OCI-LY7 (cell line): ENCODE results near the gene DAP. TPM values are rescaled to one million over a fixed set of nuclear protein-coding genes. Genes with fewer than 3 reads are reported as not detected.
A peak's percentile ranks its signal among the peaks of the same experiment; 100 is the strongest.

ENCODE experiments used
- Bru-seq: library from RNA; stranded (reverse); fragments of 400-500 nt; gene quantifications from one replicate; lab custom pipeline; 2021; lab: Mats Ljungman, UMichigan
- BruChase-seq, 2 experiments: library from RNA; stranded (reverse); fragments of 400-500 nt; gene quantifications; one replicate each; lab custom pipeline; 2021; lab: Mats Ljungman, UMichigan
- BruUV-seq: library from RNA; stranded (reverse); fragments of 400-500 nt; replicated peaks from 2 replicates; lab custom pipeline; 2021; lab: Mats Ljungman, UMichigan
- CTCF ChIA-PET: fragments of 300-600 bp; sonication (Branson Sonifier 250); formaldehyde crosslinking; loops from one replicate; lab custom pipeline; 2022; ENCODE audit warnings: antibody characterized with exemption; ENCODE audit not compliant: unreplicated experiment; lab: Charles Lee
- POLR2A ChIA-PET: fragments of 300-600 bp; sonication (Branson Sonifier 250); formaldehyde crosslinking; loops from one replicate; lab custom pipeline; 2022; ENCODE audit warnings: antibody characterized with exemption; lab: Charles Lee
- DNase-seq: peaks from one replicate; pipeline ENCODE4 v3.0.0-alpha.2; 2015; ENCODE audit warnings: low spot score
- H2AFZ ChIP-seq: fragments of 200-600 bp; sonication (generic), shearing (Covaris generic); 2 replicates; pipeline ENCODE4 v1.6.1; 2014; ENCODE audit warnings: mild to moderate bottlenecking, antibody characterized with exemption, low read length, moderate library complexity
- H3K27ac ChIP-seq: fragments of 200-600 bp; sonication (generic); 2 replicates; pipeline ENCODE4 v1.5.1; 2014; ENCODE audit warnings: mixed run types, low read depth, mild to moderate bottlenecking, moderate library complexity, low read length, inconsistent platforms; ENCODE audit not compliant: poor library complexity, severe bottlenecking
- H3K36me3 ChIP-seq: fragments of 200-600 bp; sonication (generic); 2 replicates; pipeline ENCODE4 v1.6.1; 2014; ENCODE audit warnings: mild to moderate bottlenecking, antibody characterized with exemption, low read length, moderate library complexity, mixed read lengths; ENCODE audit not compliant: insufficient read depth
- H3K4me1 ChIP-seq: fragments of 200-600 bp; sonication (generic); 2 replicates; pipeline ENCODE4 v1.5.1; 2014; ENCODE audit warnings: mild to moderate bottlenecking, low read length; ENCODE audit not compliant: insufficient read depth, poor library complexity, severe bottlenecking
- H3K4me2 ChIP-seq: fragments of 200-600 bp; sonication (generic); 2 replicates; pipeline ENCODE4 v1.6.1; 2014; ENCODE audit warnings: mild to moderate bottlenecking, low read length
- H3K4me3 ChIP-seq: fragments of 200-600 bp; sonication (generic); 2 replicates; pipeline ENCODE4 v1.5.1; 2014; ENCODE audit warnings: mild to moderate bottlenecking, low read depth, low read length; ENCODE audit not compliant: poor library complexity, severe bottlenecking
- H3K79me2 ChIP-seq: fragments of 200-600 bp; sonication (generic); 2 replicates; pipeline ENCODE4 v1.6.1; 2016; ENCODE audit warnings: low read depth, mild to moderate bottlenecking, low read length, moderate library complexity, mixed read lengths; ENCODE audit not compliant: insufficient read depth
- H3K9me2 ChIP-seq: fragments of 200-600 bp; sonication (generic); 2 replicates; pipeline ENCODE4 v1.6.1; 2016; ENCODE audit warnings: mild to moderate bottlenecking, low read length, mixed read lengths; ENCODE audit not compliant: insufficient read depth
- H3K9me3 ChIP-seq: fragments of 200-600 bp; sonication (generic); 2 replicates; pipeline ENCODE4 v1.6.1; 2014; ENCODE audit warnings: mild to moderate bottlenecking, mixed run types, low read length, mixed read lengths
- H4K20me1 ChIP-seq: fragments of 200-600 bp; sonication (generic); 2 replicates; pipeline ENCODE4 v1.6.1; 2014; ENCODE audit warnings: mild to moderate bottlenecking, antibody characterized with exemption, low read length, moderate library complexity, mixed read lengths; ENCODE audit not compliant: insufficient read depth
- EZH2phosphoT487 ChIP-seq: fragments of 200-600 bp; sonication (generic); IDR thresholded peaks from 2 replicates; pipeline ENCODE4 v1.6.1; 2018; ENCODE audit warnings: low read depth, borderline replicate concordance, mild to moderate bottlenecking, mixed run types, antibody characterized with exemption, low read length, moderate library complexity, mixed read lengths
- intact Hi-C: fragments of 100-400 bp; cut with micrococcal nuclease; formaldehyde crosslinking; loops from one replicate; pipeline ENCODE4 v1.10.0; 2022; ENCODE audit not compliant: unreplicated experiment
- long read RNA-seq: library from polyadenylated mRNA; stranded (forward); transcript quantifications from one replicate; pipeline ENCODE4 v2.0.0, GENCODE V29; 2022
- total RNA-seq, 2 experiments: library from RNA; depleted of rRNA in 1 of 2; stranded (reverse); fragments of >200 nt in 1 of 2; shearing (Covaris generic) in 1 of 2; gene quantifications; 2 replicates each; pipeline ENCODE4 v1.2.3, GENCODE V29; 2014 to 2022
- TF ChIP-seq, protein P1 (sequence below): fragments of 200-600 bp; sonication (generic); conservative IDR thresholded peaks from 2 replicates; pipeline ENCODE4 v1.5.1; 2014; ENCODE audit warnings: mild to moderate bottlenecking, antibody characterized with exemption, low read length, moderate library complexity, mixed read lengths

DAP gene, protein sequence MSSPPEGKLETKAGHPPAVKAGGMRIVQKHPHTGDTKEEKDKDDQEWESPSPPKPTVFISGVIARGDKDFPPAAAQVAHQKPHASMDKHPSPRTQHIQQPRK
- total RNA-seq (2014; rRNA removed; shearing (Covaris generic)) (15.9 and 21.5 TPM in 2 replicates), total RNA-seq (2022) (92.4 and 96.1 TPM in 2 replicates), Bru-seq, nascent RNA (percentile 85 among the genes with signal in this experiment), BruChase-seq, experiment 1, labeled RNA remaining after a 6-hour chase (percentile 82 among the genes with signal in this experiment), BruChase-seq, experiment 2, labeled RNA remaining after a 2-hour chase (percentile 79 among the genes with signal in this experiment)
- long read RNA-seq, transcript DAP-201 (4 exons, 2,339 nt), result major isoform, 262 of 296 reads
- long read RNA-seq, partial matches to known transcripts, result 1 of 296 reads
- long read RNA-seq, other reads (novel, unspliced or antisense), result 29 of 296 reads

DNA sequence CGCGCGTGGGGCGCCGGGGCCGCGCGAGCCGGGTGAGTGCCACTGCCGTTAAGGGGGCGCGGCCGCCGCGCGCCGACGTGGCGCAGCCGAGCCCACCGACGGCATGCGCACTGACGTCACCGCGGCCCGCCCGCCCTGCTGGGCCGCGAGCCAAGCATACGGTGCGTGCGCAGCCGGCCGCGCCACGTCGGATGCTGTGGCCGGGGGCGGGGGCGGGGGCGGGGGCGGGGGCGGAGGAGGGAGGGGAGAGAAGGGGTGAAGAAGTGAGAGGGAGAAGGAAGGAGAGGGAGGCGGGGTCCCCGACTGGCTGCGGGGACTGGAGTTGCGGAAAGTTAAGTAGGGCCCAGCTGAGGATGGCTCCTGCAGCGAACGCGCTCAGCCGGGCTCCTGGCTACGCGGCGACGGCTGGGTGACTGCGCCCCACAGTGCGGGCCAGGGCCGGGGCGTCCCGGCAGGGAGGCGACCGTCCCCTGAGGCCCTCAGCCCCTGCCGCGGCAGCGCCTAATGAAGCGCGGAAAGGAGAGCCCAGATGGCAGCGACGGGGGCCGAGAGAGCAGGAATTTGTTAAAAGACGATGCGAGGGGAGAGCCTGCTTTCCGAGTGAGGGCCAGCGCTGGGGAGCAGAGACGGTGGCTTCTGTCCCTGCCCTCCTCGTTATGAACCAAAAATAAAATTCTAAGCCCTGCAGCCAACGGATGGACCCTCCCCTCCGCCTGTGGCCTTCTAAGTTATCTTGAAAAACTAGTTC lies at the start of gene DAP:
Gene DAP (minus strand): TSS at position 50 of the 748 bp plus-strand sequence. CDS start 166 bp downstream, outside the sequence.
- Histone ChIP-seq H3K9me2 (no peaks in the 10 kb centered on the region), H3K79me2 (peaks cover 36% of the 10 kb centered on the region), H4K20me1 (0 out of 2 replicates have a peak, but pooled peaks cover 3% of the 10 kb centered on the region), H3K4me1 (peaks cover 44% of the 10 kb centered on the region), H2AFZ (peak within 1 kb of the TSS; percentile 37), H3K4me2 (peak within 1 kb of the TSS; percentile 95), H3K9me3 (no peaks in the 10 kb centered on the region), H3K36me3 (peaks cover 30% of the 10 kb centered on the region), H3K27ac (peak within 1 kb of the TSS; percentile 75), H3K4me3 (peak within 1 kb of the TSS; percentile 85)
- TF ChIP-seq, protein P1, sequence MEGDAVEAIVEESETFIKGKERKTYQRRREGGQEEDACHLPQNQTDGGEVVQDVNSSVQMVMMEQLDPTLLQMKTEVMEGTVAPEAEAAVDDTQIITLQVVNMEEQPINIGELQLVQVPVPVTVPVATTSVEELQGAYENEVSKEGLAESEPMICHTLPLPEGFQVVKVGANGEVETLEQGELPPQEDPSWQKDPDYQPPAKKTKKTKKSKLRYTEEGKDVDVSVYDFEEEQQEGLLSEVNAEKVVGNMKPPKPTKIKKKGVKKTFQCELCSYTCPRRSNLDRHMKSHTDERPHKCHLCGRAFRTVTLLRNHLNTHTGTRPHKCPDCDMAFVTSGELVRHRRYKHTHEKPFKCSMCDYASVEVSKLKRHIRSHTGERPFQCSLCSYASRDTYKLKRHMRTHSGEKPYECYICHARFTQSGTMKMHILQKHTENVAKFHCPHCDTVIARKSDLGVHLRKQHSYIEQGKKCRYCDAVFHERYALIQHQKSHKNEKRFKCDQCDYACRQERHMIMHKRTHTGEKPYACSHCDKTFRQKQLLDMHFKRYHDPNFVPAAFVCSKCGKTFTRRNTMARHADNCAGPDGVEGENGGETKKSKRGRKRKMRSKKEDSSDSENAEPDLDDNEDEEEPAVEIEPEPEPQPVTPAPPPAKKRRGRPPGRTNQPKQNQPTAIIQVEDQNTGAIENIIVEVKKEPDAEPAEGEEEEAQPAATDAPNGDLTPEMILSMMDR, result no peak
- TF ChIP-seq EZH2phosphoT487, result no peak
- ChIA-PET POLR2A (interaction anchor here (1.0 to 1.4 kb wide), 2 partner anchors 60 to 168 kb away, joined by 3 to 4 read pairs; no protein-coding TSS in a partner anchor), CTCF (interaction anchor here (0.6 kb wide), 1 partner anchor 62 kb away, joined by 3 read pairs; no protein-coding TSS in a partner anchor)
- TSS peak; percentile 93 for BruUV-seq
- peak; percentile 95 for DNase-seq
- intact Hi-C loops, result loop anchor here (1.0 to 10.0 kb wide), 6 partner anchors 61 to 511 kb away; partner anchors contain the start of genes CCT5 and MARCHF6

DNA sequence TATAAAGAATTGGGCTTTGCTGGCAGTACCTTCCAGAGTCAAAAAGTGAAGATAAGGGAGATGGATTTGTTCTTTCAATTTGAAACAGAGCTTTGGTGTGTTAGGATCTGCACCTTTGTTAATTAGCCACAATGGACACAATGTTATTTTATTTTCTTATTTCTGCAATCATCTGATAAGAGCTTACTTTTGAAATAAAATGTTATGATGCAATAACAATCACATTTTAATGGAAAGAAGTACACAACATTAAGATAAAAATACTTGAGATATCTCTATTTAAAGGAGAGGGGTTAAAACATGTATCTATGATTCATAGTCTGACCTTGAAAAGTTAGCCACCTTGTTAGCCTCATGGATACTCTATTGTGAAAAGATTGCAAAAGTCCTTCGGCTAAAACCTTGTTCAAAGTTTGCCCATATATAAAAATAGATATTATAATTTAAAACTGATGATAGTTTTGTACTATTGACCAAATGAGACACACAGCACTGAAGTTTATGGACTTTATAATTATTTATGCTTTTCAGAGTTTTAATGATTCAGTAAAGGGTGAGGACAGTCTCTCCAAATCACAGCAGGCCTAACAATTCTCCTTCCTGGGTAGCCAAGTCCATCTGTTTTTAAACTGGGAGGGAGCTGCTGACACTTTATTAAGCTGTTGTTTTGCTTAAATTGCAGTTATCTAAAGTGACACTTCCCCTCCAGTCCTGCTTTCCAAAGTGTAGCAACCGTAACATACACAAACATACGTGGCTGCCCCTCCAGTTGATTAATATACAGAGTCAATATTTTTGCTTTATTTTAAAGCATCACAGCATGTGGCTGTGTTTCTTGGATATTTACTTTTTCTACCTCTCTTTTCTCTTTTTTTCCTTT lies 47.6 kb upstream of the DAP start:
- no TSS peak for BruUV-seq
- ChIA-PET POLR2A (interaction anchor here (0.6 to 0.7 kb wide), 2 partner anchors 42 to 1105 kb away, joined by 3 read pairs; no protein-coding TSS in a partner anchor), CTCF (interaction anchor here (0.5 to 0.6 kb wide), 2 partner anchors 102 to 156 kb away, joined by 3 read pairs; no protein-coding TSS in a partner anchor)
- H3K4me2 ChIP-seq, result no peak overlapping the region
- intact Hi-C loops, result no loop called here
- no peaks in the 10 kb centered on the region for H3K9me3 ChIP-seq
- H2AFZ ChIP-seq, result no peak overlapping the region
- no peaks in the 10 kb centered on the region for H3K4me1 ChIP-seq
- no peak overlapping the region for H3K4me3 ChIP-seq
- no peaks in the 10 kb centered on the region for H3K36me3 ChIP-seq
- no peaks in the 10 kb centered on the region for H3K79me2 ChIP-seq
- TF ChIP-seq EZH2phosphoT487, result no peak
- TF ChIP-seq, protein P1, result no peak
- H3K9me2 ChIP-seq, result no peaks in the 10 kb centered on the region
- no peak for DNase-seq
- H3K27ac ChIP-seq, result no peak overlapping the region
- no peaks in the 10 kb centered on the region for H4K20me1 ChIP-seq
